HepG2 (cell line): ENCODE results near the gene EIF2AK2. TPM values are rescaled to one million over a fixed set of nuclear protein-coding genes. Genes with fewer than 3 reads are reported as not detected.

ENCODE experiments used
- ATAC-seq: fragments of 200-7000 bp; cut with Tn5 transposase; 3 replicates; pipeline ENCODE4 v1.9.1; 2020; ENCODE audit warnings: mild to moderate bottlenecking, moderate library complexity
- BruUV-seq: library from RNA; stranded (reverse); fragments of 400-500 nt; replicated peaks from 2 replicates; lab custom pipeline; 2021; lab: Mats Ljungman, UMichigan
- CTCF ChIA-PET: fragments of 300-600 bp; formaldehyde crosslinking; extraction: SDS; loops from one replicate; lab custom pipeline; 2021; ENCODE audit warnings: low total read pairs, inconsistent platforms, low intra/inter-chr PET ratio; lab: Yijun Ruan, JAX
- POLR2A ChIA-PET: fragments of 350-600 bp; sonication (Branson Sonifier 250); formaldehyde crosslinking; loops from one replicate; lab custom pipeline; 2020; ENCODE audit warnings: antibody characterized with exemption, inconsistent platforms; lab: Yijun Ruan, JAX
- DNase-seq: peaks from one replicate; pipeline ENCODE4 v3.0.0-alpha.2; 2015; ENCODE audit warnings: low spot score
- FAIRE-seq: peaks from 3 replicates; lab custom pipeline; 2011; peaks lifted over from hg19 to GRCh38; lab: Jason Lieb, UNC
- H2AFZ ChIP-seq: one replicate; pipeline ENCODE4 v1.6.1; 2011; ENCODE audit warnings: low read length, inconsistent platforms
- H3K27ac ChIP-seq: fragments of 300-600 bp; 3 replicates; pipeline ENCODE4 v1.8.0; 2011; ENCODE audit warnings: mixed run types, mild to moderate bottlenecking, mixed read lengths, low read length, inconsistent platforms; ENCODE audit not compliant: insufficient read depth; ENCODE audit errors: extremely low read length
- H3K27me3 ChIP-seq, 2 experiments: fragments of 200-600 bp in 1 of 2; 2 replicates in 1 of 2; 3 replicates in 1 of 2; pipeline versions ENCODE4 v1.6.0 to v1.8.0; 2011; ENCODE audit warnings: low read length in 2 of 2, mild to moderate bottlenecking in 2 of 2, moderate library complexity in 2 of 2, inconsistent platforms in 1 of 2; ENCODE audit not compliant: insufficient read depth in 2 of 2, control insufficient read depth in 1 of 2
- H3K36me3 ChIP-seq, 2 experiments: fragments of 200-600 bp in 1 of 2; replicated peaks in 1 of 2; 2 replicates in 1 of 2; 3 replicates in 1 of 2; pipeline versions ENCODE4 v1.5.1 to v1.8.0; 2011; ENCODE audit warnings: low read length in 2 of 2, inconsistent platforms in 1 of 2; ENCODE audit not compliant: insufficient read depth in 2 of 2, control insufficient read depth in 1 of 2
- H3K4me1 ChIP-seq: 2 replicates; pipeline ENCODE4 v1.5.1; 2012; ENCODE audit warnings: low read length, inconsistent platforms; ENCODE audit not compliant: insufficient read depth
- H3K4me2 ChIP-seq: 2 replicates; pipeline ENCODE4 v1.6.0; 2011; ENCODE audit warnings: low read depth, low read length, inconsistent platforms
- H3K4me3 ChIP-seq, 3 experiments: fragments of 200-600 bp in 1 of 3; sonication (generic), shearing (Covaris generic) in 1 of 3; replicated peaks in 1 of 3; 2 replicates each; pipeline ENCODE4 v1.5.1; 2011 to 2016; ENCODE audit warnings: low read length in 3 of 3, inconsistent platforms in 2 of 3, low read depth in 2 of 3, mild to moderate bottlenecking in 2 of 3, control low read depth in 1 of 3, mixed read lengths in 1 of 3; ENCODE audit not compliant: insufficient read depth in 1 of 3
- H3K79me2 ChIP-seq: one replicate; pipeline ENCODE4 v1.6.1; 2011; ENCODE audit warnings: low read length, inconsistent platforms; ENCODE audit not compliant: insufficient read depth
- H3K9ac ChIP-seq: 2 replicates; pipeline ENCODE4 v1.6.0; 2011; ENCODE audit warnings: mild to moderate bottlenecking, low read depth, low read length, inconsistent platforms; ENCODE audit not compliant: insufficient read depth
- H3K9me3 ChIP-seq: 2 replicates; pipeline ENCODE4 v1.5.1; 2012; ENCODE audit warnings: mild to moderate bottlenecking, low read length
- H4K20me1 ChIP-seq: 2 replicates; pipeline ENCODE4 v1.6.0; 2011; ENCODE audit warnings: inconsistent platforms, mild to moderate bottlenecking, low read length, moderate library complexity; ENCODE audit not compliant: insufficient read depth
- ADNP ChIP-seq: sonication (generic); formaldehyde crosslinking; IDR thresholded peaks from 2 replicates; pipeline ENCODE4 v1.4.0; 2020; ENCODE audit warnings: missing genetic modification reagents
- EEA1 ChIP-seq: sonication (generic); formaldehyde crosslinking; IDR thresholded peaks from 2 replicates; pipeline ENCODE4 v1.5.1; 2020; ENCODE audit warnings: mild to moderate bottlenecking, missing genetic modification reagents, borderline replicate concordance
- IKZF1 ChIP-seq: fragments of 450-650 bp; IDR thresholded peaks from 2 replicates; pipeline ENCODE4 v1.7.1; 2016
- JUNB ChIP-seq: sonication (generic); formaldehyde crosslinking; IDR thresholded peaks from 2 replicates; pipeline ENCODE4 v1.8.0; 2022; ENCODE audit warnings: missing genetic modification reagents, mild to moderate bottlenecking, borderline replicate concordance
- SOX6 ChIP-seq, 2 experiments: fragments of 450-650 bp in 1 of 2; sonication (generic) in 1 of 2; formaldehyde crosslinking in 1 of 2; IDR thresholded peaks; 2 replicates each; pipeline versions ENCODE4 v1.4.0 to v1.6.1; 2017 to 2020; ENCODE audit warnings: antibody characterized with exemption in 1 of 2, mild to moderate bottlenecking in 1 of 2, missing genetic modification reagents in 1 of 2
- SP4 ChIP-seq: sonication (generic); formaldehyde crosslinking; IDR thresholded peaks from 2 replicates; pipeline ENCODE4 v1.8.1; 2023; ENCODE audit warnings: mild to moderate bottlenecking, missing genetic modification reagents
- ZNF772 ChIP-seq: sonication (generic); formaldehyde crosslinking; IDR thresholded peaks from 2 replicates; pipeline ENCODE4 v1.5.0; 2020; ENCODE audit warnings: mild to moderate bottlenecking, missing genetic modification reagents
- WGBS: methylation state at CpG from one replicate; pipeline ENCODE4 v1.1.6; 2017; ENCODE audit warnings: low lambda C conversion rate; 5-methylcytosine and 5-hydroxymethylcytosine counted together
- in situ Hi-C: cut with HindIII; loops from 2 replicates; pipeline ENCODE4 v1.10.0; 2017; ENCODE audit warnings: low pct_unique_long_range_greater_than_20kb; ENCODE audit not compliant: extremely low pct_ligation_motif_present
- intact Hi-C: fragments of 100-400 bp; cut with micrococcal nuclease; formaldehyde crosslinking; loops from one replicate; pipeline ENCODE4 v1.10.0; 2022; ENCODE audit not compliant: unreplicated experiment
- polyA plus RNA-seq, 8 experiments: library from polyadenylated mRNA; depleted of rRNA in 3 of 8; stranded (reverse) in 7 of 8; unstranded in 1 of 8; fragments of >200 nt; fragmentation: Illumina TruSeq in 4 of 8; extraction: Trizol in 4 of 8; gene quantifications; 2 replicates each; pipeline versions ENCODE4 v1.2.1 to v1.2.3, GENCODE V29; 2011 to 2016; ENCODE audit warnings: low read depth in 4 of 8, missing spikeins in 1 of 8, mixed read lengths in 1 of 8; ENCODE audit not compliant: insufficient read depth in 1 of 8
- total RNA-seq, 5 experiments: library from RNA; depleted of rRNA; stranded (reverse); fragments of >200 nt; fragmentation: Illumina TruSeq; extraction: Trizol; gene quantifications; 2 replicates each; pipeline ENCODE4 v1.2.3, GENCODE V29; 2016; ENCODE audit warnings: low read depth in 1 of 5
- TF ChIP-seq, protein P1 (sequence below): sonication (generic); formaldehyde crosslinking; IDR thresholded peaks from 2 replicates; pipeline ENCODE4 v1.4.0; 2020; ENCODE audit warnings: missing genetic modification reagents
- TF ChIP-seq, protein P2 (sequence below): IDR thresholded peaks from 2 replicates; pipeline ENCODE4 v1.6.1; 2016; ENCODE audit warnings: missing compliant biosample characterization, missing genetic modification reagents, borderline replicate concordance
- TF ChIP-seq, protein P3 (sequence below): IDR thresholded peaks from 2 replicates; pipeline ENCODE4 v1.6.1; 2016; ENCODE audit warnings: low read depth, missing genetic modification reagents, missing compliant biosample characterization
- TF ChIP-seq, protein P4 (sequence below): sonication (generic); formaldehyde crosslinking; IDR thresholded peaks from 2 replicates; pipeline ENCODE4 v1.5.1; 2020; ENCODE audit warnings: missing genetic modification reagents, mild to moderate bottlenecking, borderline replicate concordance
- TF ChIP-seq, protein P5 (sequence below): sonication (generic); formaldehyde crosslinking; IDR thresholded peaks from 2 replicates; pipeline ENCODE4 v1.5.0; 2020; ENCODE audit warnings: missing genetic modification reagents, mild to moderate bottlenecking, borderline replicate concordance

EIF2AK2 gene
- total and polyA plus RNA-seq, 2 of the 13 experiments (the other 11 are each of a cell fraction or from before 2014, with no cell fraction given): 10.2 to 26.1 TPM

DNA sequence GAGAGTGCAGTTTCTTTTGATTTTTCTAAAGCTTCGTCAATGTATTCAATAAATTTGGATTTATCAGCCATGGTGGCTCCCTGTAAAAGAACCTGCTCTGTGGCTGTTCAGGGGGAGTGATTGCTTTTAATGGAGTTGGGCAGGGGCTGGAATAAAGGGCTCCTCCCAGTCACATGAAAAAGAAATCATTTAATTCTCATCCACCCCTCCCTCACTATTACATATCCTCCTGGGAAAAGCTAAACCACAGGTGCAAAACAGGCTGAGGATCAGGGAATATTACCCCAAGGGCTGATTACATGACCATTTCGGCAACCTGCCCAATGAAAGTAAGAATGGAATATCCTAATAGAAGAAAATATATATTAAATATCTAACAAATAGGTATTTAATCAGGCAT, 31.8 kb upstream of the EIF2AK2 start, which contains the start of gene SULT6B1:
SULT6B1 (minus strand) TSS at position 101 of the 400 bp plus-strand sequence; CDS start at position 71, 30 bp downstream.
- Histone ChIP-seq H3K9me3 (no peaks in the 10 kb centered on the region), H3K27me3 (peaks cover 3 to 23% of the 10 kb centered on the region in 2 experiments; a peak in 3 of 5 replicates), H3K4me3 (0 out of 6 replicates have a peak within 1 kb of the TSS, but pooled peaks of 1 of the 3 experiments have one; percentile 7), H3K79me2 (no peaks in the 10 kb centered on the region), H4K20me1 (no peaks in the 10 kb centered on the region), H2AFZ (no peak within 1 kb of the TSS), H3K4me2 (peak within 1 kb of the TSS; percentile 62), H3K9ac (no peak within 1 kb of the TSS), H3K4me1 (peaks cover 21% of the 10 kb centered on the region), H3K27ac (no peak within 1 kb of the TSS), H3K36me3 (no peaks in the 10 kb centered on the region)
- intact Hi-C loops: no loop called here
- no TSS peak for BruUV-seq
- FAIRE-seq (no peak), DNase-seq (no peak), ATAC-seq (no peak)
- in situ Hi-C loops: no loop called here
- ChIA-PET CTCF (no interaction called here), POLR2A (interaction anchor here (1.1 kb wide), 1 partner anchor 10 kb away, joined by 4 read pairs; no protein-coding TSS in a partner anchor)
- WGBS: 57% methylated on average over 2 of the region's 2 CpGs
- TF ChIP-seq, protein P1, sequence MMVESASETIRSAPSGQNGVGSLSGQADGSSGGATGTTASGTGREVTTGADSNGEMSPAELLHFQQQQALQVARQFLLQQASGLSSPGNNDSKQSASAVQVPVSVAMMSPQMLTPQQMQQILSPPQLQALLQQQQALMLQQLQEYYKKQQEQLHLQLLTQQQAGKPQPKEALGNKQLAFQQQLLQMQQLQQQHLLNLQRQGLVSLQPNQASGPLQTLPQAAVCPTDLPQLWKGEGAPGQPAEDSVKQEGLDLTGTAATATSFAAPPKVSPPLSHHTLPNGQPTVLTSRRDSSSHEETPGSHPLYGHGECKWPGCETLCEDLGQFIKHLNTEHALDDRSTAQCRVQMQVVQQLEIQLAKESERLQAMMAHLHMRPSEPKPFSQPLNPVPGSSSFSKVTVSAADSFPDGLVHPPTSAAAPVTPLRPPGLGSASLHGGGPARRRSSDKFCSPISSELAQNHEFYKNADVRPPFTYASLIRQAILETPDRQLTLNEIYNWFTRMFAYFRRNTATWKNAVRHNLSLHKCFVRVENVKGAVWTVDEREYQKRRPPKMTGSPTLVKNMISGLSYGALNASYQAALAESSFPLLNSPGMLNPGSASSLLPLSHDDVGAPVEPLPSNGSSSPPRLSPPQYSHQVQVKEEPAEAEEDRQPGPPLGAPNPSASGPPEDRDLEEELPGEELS (CRISPR knock-in tag): no peak
- TF ChIP-seq, protein P2, sequence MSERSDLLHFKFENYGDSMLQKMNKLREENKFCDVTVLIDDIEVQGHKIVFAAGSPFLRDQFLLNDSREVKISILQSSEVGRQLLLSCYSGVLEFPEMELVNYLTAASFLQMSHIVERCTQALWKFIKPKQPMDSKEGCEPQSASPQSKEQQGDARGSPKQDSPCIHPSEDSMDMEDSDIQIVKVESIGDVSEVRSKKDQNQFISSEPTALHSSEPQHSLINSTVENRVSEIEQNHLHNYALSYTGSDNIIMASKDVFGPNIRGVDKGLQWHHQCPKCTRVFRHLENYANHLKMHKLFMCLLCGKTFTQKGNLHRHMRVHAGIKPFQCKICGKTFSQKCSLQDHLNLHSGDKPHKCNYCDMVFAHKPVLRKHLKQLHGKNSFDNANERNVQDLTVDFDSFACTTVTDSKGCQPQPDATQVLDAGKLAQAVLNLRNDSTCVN: no peak
- TF ChIP-seq IKZF1: no peak
- no peak for TF ChIP-seq SOX6 (IDR thresholded peaks at IDR 0.05)
- no peak for TF ChIP-seq SOX6 (CRISPR knock-in tag; IDR thresholded peaks at IDR 0.05)
- TF ChIP-seq ZNF772 (CRISPR knock-in tag): no peak
- TF ChIP-seq, protein P3, sequence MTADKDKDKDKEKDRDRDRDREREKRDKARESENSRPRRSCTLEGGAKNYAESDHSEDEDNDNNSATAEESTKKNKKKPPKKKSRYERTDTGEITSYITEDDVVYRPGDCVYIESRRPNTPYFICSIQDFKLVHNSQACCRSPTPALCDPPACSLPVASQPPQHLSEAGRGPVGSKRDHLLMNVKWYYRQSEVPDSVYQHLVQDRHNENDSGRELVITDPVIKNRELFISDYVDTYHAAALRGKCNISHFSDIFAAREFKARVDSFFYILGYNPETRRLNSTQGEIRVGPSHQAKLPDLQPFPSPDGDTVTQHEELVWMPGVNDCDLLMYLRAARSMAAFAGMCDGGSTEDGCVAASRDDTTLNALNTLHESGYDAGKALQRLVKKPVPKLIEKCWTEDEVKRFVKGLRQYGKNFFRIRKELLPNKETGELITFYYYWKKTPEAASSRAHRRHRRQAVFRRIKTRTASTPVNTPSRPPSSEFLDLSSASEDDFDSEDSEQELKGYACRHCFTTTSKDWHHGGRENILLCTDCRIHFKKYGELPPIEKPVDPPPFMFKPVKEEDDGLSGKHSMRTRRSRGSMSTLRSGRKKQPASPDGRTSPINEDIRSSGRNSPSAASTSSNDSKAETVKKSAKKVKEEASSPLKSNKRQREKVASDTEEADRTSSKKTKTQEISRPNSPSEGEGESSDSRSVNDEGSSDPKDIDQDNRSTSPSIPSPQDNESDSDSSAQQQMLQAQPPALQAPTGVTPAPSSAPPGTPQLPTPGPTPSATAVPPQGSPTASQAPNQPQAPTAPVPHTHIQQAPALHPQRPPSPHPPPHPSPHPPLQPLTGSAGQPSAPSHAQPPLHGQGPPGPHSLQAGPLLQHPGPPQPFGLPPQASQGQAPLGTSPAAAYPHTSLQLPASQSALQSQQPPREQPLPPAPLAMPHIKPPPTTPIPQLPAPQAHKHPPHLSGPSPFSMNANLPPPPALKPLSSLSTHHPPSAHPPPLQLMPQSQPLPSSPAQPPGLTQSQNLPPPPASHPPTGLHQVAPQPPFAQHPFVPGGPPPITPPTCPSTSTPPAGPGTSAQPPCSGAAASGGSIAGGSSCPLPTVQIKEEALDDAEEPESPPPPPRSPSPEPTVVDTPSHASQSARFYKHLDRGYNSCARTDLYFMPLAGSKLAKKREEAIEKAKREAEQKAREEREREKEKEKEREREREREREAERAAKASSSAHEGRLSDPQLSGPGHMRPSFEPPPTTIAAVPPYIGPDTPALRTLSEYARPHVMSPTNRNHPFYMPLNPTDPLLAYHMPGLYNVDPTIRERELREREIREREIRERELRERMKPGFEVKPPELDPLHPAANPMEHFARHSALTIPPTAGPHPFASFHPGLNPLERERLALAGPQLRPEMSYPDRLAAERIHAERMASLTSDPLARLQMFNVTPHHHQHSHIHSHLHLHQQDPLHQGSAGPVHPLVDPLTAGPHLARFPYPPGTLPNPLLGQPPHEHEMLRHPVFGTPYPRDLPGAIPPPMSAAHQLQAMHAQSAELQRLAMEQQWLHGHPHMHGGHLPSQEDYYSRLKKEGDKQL (CRISPR knock-in tag): no peak
- TF ChIP-seq, protein P4, sequence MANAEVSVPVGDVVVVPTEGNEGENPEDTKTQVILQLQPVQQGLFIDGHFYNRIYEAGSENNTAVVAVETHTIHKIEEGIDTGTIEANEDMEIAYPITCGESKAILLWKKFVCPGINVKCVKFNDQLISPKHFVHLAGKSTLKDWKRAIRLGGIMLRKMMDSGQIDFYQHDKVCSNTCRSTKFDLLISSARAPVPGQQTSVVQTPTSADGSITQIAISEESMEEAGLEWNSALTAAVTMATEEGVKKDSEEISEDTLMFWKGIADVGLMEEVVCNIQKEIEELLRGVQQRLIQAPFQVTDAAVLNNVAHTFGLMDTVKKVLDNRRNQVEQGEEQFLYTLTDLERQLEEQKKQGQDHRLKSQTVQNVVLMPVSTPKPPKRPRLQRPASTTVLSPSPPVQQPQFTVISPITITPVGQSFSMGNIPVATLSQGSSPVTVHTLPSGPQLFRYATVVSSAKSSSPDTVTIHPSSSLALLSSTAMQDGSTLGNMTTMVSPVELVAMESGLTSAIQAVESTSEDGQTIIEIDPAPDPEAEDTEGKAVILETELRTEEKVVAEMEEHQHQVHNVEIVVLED (CRISPR knock-in tag): no peak
- no peak for TF ChIP-seq SP4 (CRISPR knock-in tag)
- TF ChIP-seq EEA1 (CRISPR knock-in tag): no peak
- no peak for TF ChIP-seq ADNP (CRISPR knock-in tag)
- TF ChIP-seq JUNB (CRISPR knock-in tag): no peak
- TF ChIP-seq, protein P5, sequence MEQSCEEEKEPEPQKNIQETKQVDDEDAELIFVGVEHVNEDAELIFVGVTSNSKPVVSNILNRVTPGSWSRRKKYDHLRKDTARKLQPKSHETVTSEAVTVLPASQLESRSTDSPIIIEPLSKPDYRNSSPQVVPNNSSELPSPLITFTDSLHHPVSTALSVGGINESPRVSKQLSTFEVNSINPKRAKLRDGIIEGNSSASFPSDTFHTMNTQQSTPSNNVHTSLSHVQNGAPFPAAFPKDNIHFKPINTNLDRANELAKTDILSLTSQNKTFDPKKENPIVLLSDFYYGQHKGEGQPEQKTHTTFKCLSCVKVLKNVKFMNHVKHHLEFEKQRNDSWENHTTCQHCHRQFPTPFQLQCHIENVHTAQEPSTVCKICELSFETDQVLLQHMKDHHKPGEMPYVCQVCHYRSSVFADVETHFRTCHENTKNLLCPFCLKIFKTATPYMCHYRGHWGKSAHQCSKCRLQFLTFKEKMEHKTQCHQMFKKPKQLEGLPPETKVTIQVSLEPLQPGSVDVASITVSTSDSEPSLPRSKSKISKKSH (CRISPR knock-in tag): no peak
